ENCODE results near the gene LONRF2.

The LONRF2 gene

DNA sequence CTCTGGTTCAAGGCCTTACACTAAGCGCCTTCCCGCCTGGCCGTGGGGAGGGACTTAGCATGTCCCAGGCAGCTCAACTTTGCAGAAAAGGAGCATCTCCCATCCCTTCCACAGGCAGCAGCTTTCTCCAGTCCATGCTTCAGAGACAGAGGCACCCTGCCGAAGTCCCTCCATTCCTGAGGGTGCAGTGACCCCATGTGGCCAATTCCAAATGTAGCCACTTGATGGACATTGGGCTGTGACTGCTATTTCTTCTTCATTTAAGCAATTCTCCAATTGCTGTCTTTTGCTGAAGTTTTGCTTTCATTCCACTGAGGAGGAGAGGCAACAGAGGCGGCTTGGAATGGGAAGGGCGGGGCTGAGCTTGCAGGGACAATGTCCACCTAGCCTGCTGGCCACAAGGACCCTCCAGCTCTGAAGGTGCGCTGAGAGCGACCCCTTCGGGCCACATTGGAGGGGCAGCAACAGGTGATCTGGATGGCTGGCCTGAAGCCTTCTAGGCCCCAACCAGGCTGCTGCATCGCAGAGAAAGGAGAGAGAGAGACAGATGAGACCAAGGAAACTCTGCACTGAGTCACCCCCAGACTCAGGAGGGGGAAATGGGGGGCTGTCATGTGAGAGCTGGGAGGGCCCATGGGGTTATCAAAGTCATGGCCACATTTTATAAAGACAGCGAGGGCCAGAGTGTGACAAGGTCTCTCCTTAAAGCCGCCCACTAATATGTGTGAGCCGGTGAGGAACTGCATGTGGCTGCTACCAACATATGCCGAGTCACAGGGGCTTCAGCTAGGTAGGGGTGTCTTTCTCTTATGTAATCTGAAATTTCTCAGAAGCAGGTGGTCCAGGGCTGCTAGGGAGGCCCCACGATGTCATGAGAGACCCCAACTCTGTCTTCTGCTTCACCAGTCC is 61.3 kb downstream of the LONRF2 start:
- H3K4me2 ChIP-seq (ENCODE audit: low read length) = no peak overlapping the region
- H3K9ac ChIP-seq = no peak overlapping the region
- no peak overlapping the region for H3K4me3 ChIP-seq (ENCODE audit: low read depth, low read length)
- TF ChIP-seq, protein P1, sequence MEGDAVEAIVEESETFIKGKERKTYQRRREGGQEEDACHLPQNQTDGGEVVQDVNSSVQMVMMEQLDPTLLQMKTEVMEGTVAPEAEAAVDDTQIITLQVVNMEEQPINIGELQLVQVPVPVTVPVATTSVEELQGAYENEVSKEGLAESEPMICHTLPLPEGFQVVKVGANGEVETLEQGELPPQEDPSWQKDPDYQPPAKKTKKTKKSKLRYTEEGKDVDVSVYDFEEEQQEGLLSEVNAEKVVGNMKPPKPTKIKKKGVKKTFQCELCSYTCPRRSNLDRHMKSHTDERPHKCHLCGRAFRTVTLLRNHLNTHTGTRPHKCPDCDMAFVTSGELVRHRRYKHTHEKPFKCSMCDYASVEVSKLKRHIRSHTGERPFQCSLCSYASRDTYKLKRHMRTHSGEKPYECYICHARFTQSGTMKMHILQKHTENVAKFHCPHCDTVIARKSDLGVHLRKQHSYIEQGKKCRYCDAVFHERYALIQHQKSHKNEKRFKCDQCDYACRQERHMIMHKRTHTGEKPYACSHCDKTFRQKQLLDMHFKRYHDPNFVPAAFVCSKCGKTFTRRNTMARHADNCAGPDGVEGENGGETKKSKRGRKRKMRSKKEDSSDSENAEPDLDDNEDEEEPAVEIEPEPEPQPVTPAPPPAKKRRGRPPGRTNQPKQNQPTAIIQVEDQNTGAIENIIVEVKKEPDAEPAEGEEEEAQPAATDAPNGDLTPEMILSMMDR (IDR thresholded peaks at IDR 0.05) = peak; percentile 69
- H3K27me3 ChIP-seq (ENCODE audit: control insufficient read depth, insufficient read depth, low read length) = no peaks in the 10 kb centered on the region
- no peaks in the 10 kb centered on the region for H3K4me1 ChIP-seq
- no peaks in the 10 kb centered on the region for H3K9me3 ChIP-seq (ENCODE audit: control insufficient read depth, low read length)
- no peak overlapping the region for H2AFZ ChIP-seq
- no peaks in the 10 kb centered on the region for H3K36me3 ChIP-seq (ENCODE audit: control insufficient read depth, insufficient read depth, low read length)
- no peaks in the 10 kb centered on the region for H3K79me2 ChIP-seq
- no peak overlapping the region for H3K27ac ChIP-seq

DNA sequence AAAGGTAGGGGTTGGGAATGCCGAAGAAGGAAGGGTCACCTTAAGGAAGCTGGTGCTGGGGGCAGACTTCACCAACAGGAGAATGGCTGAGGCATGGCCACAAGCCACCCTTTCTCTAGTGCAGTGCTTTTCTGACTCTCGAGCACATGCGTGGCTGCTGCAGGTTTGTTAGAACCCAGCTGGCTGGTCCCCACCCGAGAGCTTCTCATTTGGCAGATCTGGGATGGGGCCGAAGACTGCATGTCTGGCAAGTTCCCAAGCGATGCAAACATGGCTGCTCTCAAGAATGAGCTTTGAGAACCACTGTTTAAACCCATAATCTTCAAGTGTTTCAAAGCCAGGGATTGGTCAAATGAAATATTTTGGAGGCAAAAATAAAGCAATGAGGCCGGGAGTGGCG is 63.2 kb downstream of the LONRF2 start:
- no peaks in the 10 kb centered on the region for H3K36me3 ChIP-seq (ENCODE audit: control insufficient read depth, insufficient read depth, low read length)
- no peak overlapping the region for H3K4me2 ChIP-seq (ENCODE audit: low read length)
- no peak overlapping the region for H2AFZ ChIP-seq
- TF ChIP-seq, protein P1 (IDR thresholded peaks at IDR 0.05) = no peak
- H3K9me3 ChIP-seq (ENCODE audit: control insufficient read depth, low read length) = no peaks in the 10 kb centered on the region
- no peak overlapping the region for H3K4me3 ChIP-seq (ENCODE audit: low read depth, low read length)
- H3K27me3 ChIP-seq (ENCODE audit: control insufficient read depth, insufficient read depth, low read length) = no peaks in the 10 kb centered on the region
- no peak overlapping the region for H3K9ac ChIP-seq
- H3K27ac ChIP-seq = no peak overlapping the region
- H3K79me2 ChIP-seq = no peaks in the 10 kb centered on the region
- H3K4me1 ChIP-seq = no peaks in the 10 kb centered on the region

DNA sequence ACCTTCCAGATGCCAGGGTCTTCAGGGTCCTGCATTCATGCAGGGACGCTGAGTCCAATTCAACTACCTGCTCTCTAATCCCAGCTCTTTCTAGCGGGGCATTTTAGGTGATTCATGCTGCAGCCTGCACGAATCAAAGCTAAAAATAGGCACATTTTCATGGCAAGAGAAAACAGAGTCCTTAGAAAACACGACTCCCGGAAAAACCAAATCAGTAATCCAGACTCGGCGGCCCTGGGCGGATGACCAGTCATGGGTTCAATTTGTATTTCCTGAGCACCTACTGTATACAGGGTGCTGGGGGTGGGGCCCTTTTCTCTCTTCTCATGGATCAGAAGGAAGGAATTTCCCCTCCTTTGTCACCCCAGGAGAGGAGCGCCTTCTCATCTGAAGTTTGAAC is 64.4 kb downstream of the LONRF2 start:
- H3K4me3 ChIP-seq (ENCODE audit: low read depth, low read length) = no peak overlapping the region
- no peaks in the 10 kb centered on the region for H3K79me2 ChIP-seq
- no peaks in the 10 kb centered on the region for H3K27me3 ChIP-seq (ENCODE audit: control insufficient read depth, insufficient read depth, low read length)
- no peak overlapping the region for H2AFZ ChIP-seq
- H3K9me3 ChIP-seq (ENCODE audit: control insufficient read depth, low read length) = no peaks in the 10 kb centered on the region
- H3K9ac ChIP-seq = no peak overlapping the region
- TF ChIP-seq, protein P1 (IDR thresholded peaks at IDR 0.05) = no peak
- H3K27ac ChIP-seq = no peak overlapping the region
- no peaks in the 10 kb centered on the region for H3K4me1 ChIP-seq
- no peaks in the 10 kb centered on the region for H3K36me3 ChIP-seq (ENCODE audit: control insufficient read depth, insufficient read depth, low read length)
- no peak overlapping the region for H3K4me2 ChIP-seq (ENCODE audit: low read length)

DNA sequence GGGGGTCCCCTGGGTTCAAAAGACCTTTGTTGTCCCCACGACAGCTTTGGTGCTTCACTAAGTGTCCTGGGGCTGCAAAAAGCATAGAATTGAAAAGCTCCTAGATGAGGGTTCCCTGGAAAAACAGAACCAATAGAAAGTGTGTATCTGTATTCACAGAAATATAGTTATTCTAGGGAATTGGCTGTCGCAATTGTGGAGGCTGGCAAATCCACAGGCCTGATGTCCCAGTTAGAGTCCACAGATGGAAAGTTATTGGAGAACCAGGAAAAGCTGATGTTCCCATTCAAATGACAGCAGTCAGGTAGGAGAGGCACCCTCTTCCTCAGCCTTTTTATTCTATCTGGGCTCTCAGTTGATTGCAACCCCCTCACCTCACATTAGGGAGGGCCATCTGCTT is 65.5 kb downstream of the LONRF2 start:
- Histone ChIP-seq H3K4me1 (no peaks in the 10 kb centered on the region), H3K27me3 (ENCODE audit: control insufficient read depth, insufficient read depth, low read length) (no peaks in the 10 kb centered on the region), H3K9ac (no peak overlapping the region), H3K27ac (no peak overlapping the region), H2AFZ (no peak overlapping the region), H3K9me3 (ENCODE audit: control insufficient read depth, low read length) (no peaks in the 10 kb centered on the region), H3K4me2 (ENCODE audit: low read length) (no peak overlapping the region), H3K79me2 (no peaks in the 10 kb centered on the region), H3K4me3 (ENCODE audit: low read depth, low read length) (no peak overlapping the region), H3K36me3 (ENCODE audit: control insufficient read depth, insufficient read depth, low read length) (no peaks in the 10 kb centered on the region)
- TF ChIP-seq, protein P1 (IDR thresholded peaks at IDR 0.05) = no peak

DNA sequence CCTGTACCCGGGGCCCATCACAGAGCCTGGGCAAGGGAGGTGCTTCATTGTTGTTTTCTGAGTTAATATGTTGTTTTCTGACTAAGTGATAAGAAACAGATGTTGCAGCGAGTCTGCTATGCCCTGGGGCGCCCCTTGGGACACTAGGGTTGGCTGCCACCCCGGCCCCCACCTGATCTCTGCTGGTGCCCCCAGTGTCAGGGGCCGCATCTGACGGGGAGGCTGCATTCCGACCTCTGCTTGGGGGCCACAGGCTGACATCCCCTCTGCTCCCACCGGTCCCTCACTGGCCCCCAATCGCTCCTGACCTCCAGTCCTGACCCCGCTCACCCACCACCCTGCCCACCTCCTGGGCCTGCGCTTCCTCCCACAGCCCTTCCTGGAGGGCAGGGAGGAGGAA is 65.9 kb downstream of the LONRF2 start:
- H3K36me3 ChIP-seq (ENCODE audit: control insufficient read depth, insufficient read depth, low read length) = no peaks in the 10 kb centered on the region
- no peak overlapping the region for H3K9ac ChIP-seq
- H2AFZ ChIP-seq = no peak overlapping the region
- H3K79me2 ChIP-seq = no peaks in the 10 kb centered on the region
- no peak overlapping the region for H3K4me3 ChIP-seq (ENCODE audit: low read depth, low read length)
- no peaks in the 10 kb centered on the region for H3K9me3 ChIP-seq (ENCODE audit: control insufficient read depth, low read length)
- no peak overlapping the region for H3K4me2 ChIP-seq (ENCODE audit: low read length)
- TF ChIP-seq, protein P1 (IDR thresholded peaks at IDR 0.05) = no peak
- H3K27ac ChIP-seq = no peak overlapping the region
- H3K4me1 ChIP-seq = no peaks in the 10 kb centered on the region
- H3K27me3 ChIP-seq (ENCODE audit: control insufficient read depth, insufficient read depth, low read length) = no peaks in the 10 kb centered on the region
